HAP-1 (cell line): Measurements from ENCODE around the gene TBC1D17.

Source experiments
- DNase-seq, 2 experiments: peaks; one replicate each; pipeline ENCODE4 v3.0.0-alpha.2; 2016 to 2020; ENCODE audit warnings: low spot score in 2 of 2
- H3K27me3 ChIP-seq: fragments of 250-450 bp; sonication (Bioruptor Pico); 2 replicates; pipeline ENCODE4 v1.5.1; 2020; ENCODE audit warnings: low read depth, mild to moderate bottlenecking, moderate library complexity
- H3K36me3 ChIP-seq: fragments of 250-450 bp; sonication (Bioruptor Pico); replicated peaks from 2 replicates; pipeline ENCODE4 v1.5.1; 2020; ENCODE audit warnings: mild to moderate bottlenecking
- H3K4me1 ChIP-seq: fragments of 250-450 bp; sonication (Bioruptor Pico); 2 replicates; pipeline ENCODE4 v1.5.1; 2020; ENCODE audit warnings: mild to moderate bottlenecking
- H3K4me3 ChIP-seq: fragments of 250-450 bp; sonication (Bioruptor Pico); 2 replicates; pipeline ENCODE4 v1.5.1; 2020; ENCODE audit warnings: mild to moderate bottlenecking, moderate library complexity
- H3K9me3 ChIP-seq: fragments of 250-450 bp; sonication (Bioruptor Pico); 2 replicates; pipeline ENCODE4 v1.5.1; 2020; ENCODE audit warnings: mild to moderate bottlenecking, moderate library complexity
- in situ Hi-C: fragments of 300-500 bp; cut with MboI; formaldehyde crosslinking; loops from 3 replicates; pipeline ENCODE4 v1.14.3; 2020; ENCODE audit warnings: low sequenced_read_pairs, inconsistent platforms, mixed read lengths

The TBC1D17 gene

GRCh38 chr19:49840736-49841249 lies 36.7 kb upstream of the TBC1D17 start:
- in situ Hi-C loops, result no loop called here
- no peaks in the 10 kb centered on the region for H3K27me3 ChIP-seq
- no peaks in the 10 kb centered on the region for H3K4me1 ChIP-seq
- DNase-seq, result no peak
- no peaks in the 10 kb centered on the region for H3K9me3 ChIP-seq
- H3K36me3 ChIP-seq, result peaks cover 36% of the 10 kb centered on the region
- no peak overlapping the region for H3K4me3 ChIP-seq

GRCh38 chr19:49843265-49843664 lies 34.2 kb upstream of the TBC1D17 start:
- H3K4me1 ChIP-seq, result no peaks in the 10 kb centered on the region; the same call in 1 of the 2 replicates
- H3K36me3 ChIP-seq, result peaks cover 15% of the 10 kb centered on the region
- H3K4me3 ChIP-seq, result no peak overlapping the region
- no peaks in the 10 kb centered on the region for H3K9me3 ChIP-seq
- in situ Hi-C loops, result no loop called here
- no peaks in the 10 kb centered on the region for H3K27me3 ChIP-seq
- no peak for DNase-seq

- in situ Hi-C loops, result no loop called here
- H3K4me3 ChIP-seq, result no peak overlapping the region
- DNase-seq, result no peak
Measured at GRCh38 chr19:49844138-49845095, 33.1 kb upstream of the TBC1D17 start.

GRCh38 chr19:49845414-49845813 lies 32.1 kb upstream of the TBC1D17 start:
- DNase-seq, result no peak
- Histone ChIP-seq H3K27me3 (no peaks in the 10 kb centered on the region), H3K4me1 (no peaks in the 10 kb centered on the region; the same call in none of the 2 replicates), H3K4me3 (no peak overlapping the region), H3K36me3 (no peaks in the 10 kb centered on the region; the same call in none of the 2 replicates), H3K9me3 (0 out of 2 replicates have a peak, but pooled peaks cover 4% of the 10 kb centered on the region)
- in situ Hi-C loops, result no loop called here

More at GRCh38 chr19:49844138-49845095, 33.1 kb upstream of the TBC1D17 start:
- Histone ChIP-seq H3K9me3 (0 out of 2 replicates have a peak, but pooled peaks cover 4% of the 10 kb centered on the region), H3K27me3 (no peaks in the 10 kb centered on the region), H3K36me3 (peaks cover 7% of the 10 kb centered on the region), H3K4me1 (no peaks in the 10 kb centered on the region; the same call in 1 of the 2 replicates)

GRCh38 chr19:49846408-49846807 lies 31.1 kb upstream of the TBC1D17 start:
- H3K4me3 ChIP-seq, result no peak overlapping the region
- no peaks in the 10 kb centered on the region; the same call in none of the 2 replicates for H3K4me1 ChIP-seq
- H3K9me3 ChIP-seq, result 0 out of 2 replicates have a peak, but pooled peaks cover 4% of the 10 kb centered on the region
- in situ Hi-C loops, result no loop called here
- DNase-seq, result no peak
- no peaks in the 10 kb centered on the region; the same call in 1 of the 2 replicates for H3K36me3 ChIP-seq
- no peaks in the 10 kb centered on the region for H3K27me3 ChIP-seq

- DNase-seq, result peak in 1 of 2 experiments; percentile 36
- H3K27me3 ChIP-seq, result no peaks in the 10 kb centered on the region
- H3K4me1 ChIP-seq, result peaks cover 10% of the 10 kb centered on the region
- no peak overlapping the region for H3K4me3 ChIP-seq
- 0 out of 2 replicates have a peak, but pooled peaks cover 4% of the 10 kb centered on the region for H3K9me3 ChIP-seq
- in situ Hi-C loops, result no loop called here
- peaks cover 6% of the 10 kb centered on the region; the same call in 1 of the 2 replicates for H3K36me3 ChIP-seq
Measured at GRCh38 chr19:49847731-49848696, 29.5 kb upstream of the TBC1D17 start.

- H3K4me3 ChIP-seq, result no peak overlapping the region
- peaks cover 11% of the 10 kb centered on the region for H3K4me1 ChIP-seq
- no peaks in the 10 kb centered on the region for H3K27me3 ChIP-seq
- H3K36me3 ChIP-seq, result peaks cover 6% of the 10 kb centered on the region; the same call in 1 of the 2 replicates
- H3K9me3 ChIP-seq, result 0 out of 2 replicates have a peak, but pooled peaks cover 4% of the 10 kb centered on the region
- in situ Hi-C loops, result no loop called here
- DNase-seq, result no peak
Measured at GRCh38 chr19:49848938-49849337, 28.6 kb upstream of the TBC1D17 start.

GRCh38 chr19:49849433-49850220 lies 27.9 kb upstream of the TBC1D17 start:
- Histone ChIP-seq H3K4me1 (peaks cover 11% of the 10 kb centered on the region), H3K9me3 (0 out of 2 replicates have a peak, but pooled peaks cover 4% of the 10 kb centered on the region), H3K27me3 (no peaks in the 10 kb centered on the region), H3K36me3 (peaks cover 12% of the 10 kb centered on the region), H3K4me3 (peak overlapping the region; percentile 71)
- no peak for DNase-seq
- in situ Hi-C loops, result loop anchor here (25.0 kb wide), 1 partner anchor 362 kb away; the partner anchor contains the start of genes RPL13A and RPS11

- in situ Hi-C loops, result loop anchor here (25.0 kb wide), 1 partner anchor 363 kb away; the partner anchor contains the start of genes RPL13A and RPS11
- Histone ChIP-seq H3K4me1 (peaks cover 11% of the 10 kb centered on the region), H3K9me3 (0 out of 2 replicates have a peak, but pooled peaks cover 4% of the 10 kb centered on the region), H3K36me3 (peaks cover 18% of the 10 kb centered on the region), H3K4me3 (peak overlapping the region; percentile 71), H3K27me3 (no peaks in the 10 kb centered on the region)
- no peak for DNase-seq
Measured at GRCh38 chr19:49850221-49850486, 27.3 kb upstream of the TBC1D17 start.

- peak; percentile 82 to 93 for DNase-seq
- H3K36me3 ChIP-seq, result peaks cover 23% of the 10 kb centered on the region
- peaks cover 11% of the 10 kb centered on the region for H3K4me1 ChIP-seq
- H3K27me3 ChIP-seq, result no peaks in the 10 kb centered on the region
- peak within 1 kb of the TSS; percentile 71 for H3K4me3 ChIP-seq
- H3K9me3 ChIP-seq, result 0 out of 2 replicates have a peak, but pooled peaks cover 4% of the 10 kb centered on the region
- in situ Hi-C loops, result loop anchor here (25.0 kb wide), 1 partner anchor 363 kb away; the partner anchor contains the start of genes RPL13A and RPS11
Measured at GRCh38 chr19:49850487-49851342, 26.8 kb upstream of the TBC1D17 start, which contains the start of gene PTOV1. PTOV1 (plus strand) TSS chr19:49851159.

GRCh38 chr19:49851456-49852259 lies 25.8 kb upstream of the TBC1D17 start:
- in situ Hi-C loops, result loop anchor here (25.0 kb wide), 1 partner anchor 364 kb away; the partner anchor contains the start of genes RPL13A and RPS11

More at GRCh38 chr19:49851456-49852259, 25.8 kb upstream of the TBC1D17 start:
- H3K4me1 ChIP-seq, result peaks cover 11% of the 10 kb centered on the region
- H3K9me3 ChIP-seq, result 0 out of 2 replicates have a peak, but pooled peaks cover 4% of the 10 kb centered on the region
- H3K4me3 ChIP-seq, result peak overlapping the region; percentile 71
- H3K36me3 ChIP-seq, result peaks cover 31% of the 10 kb centered on the region
- peak; percentile 29 to 72 for DNase-seq
- H3K27me3 ChIP-seq, result no peaks in the 10 kb centered on the region
